Hematopoietic multipotent progenitor cell treated with erythropoietin and hydrocortisone succinate and interleukin-3 and kit ligand, for 8 days (in vitro differentiated cells): ENCODE measurements around the gene SMOC2.

Experiments used
- DNase-seq: peaks from one replicate; pipeline ENCODE4 v3.0.0-alpha.2; 2015

The SMOC2 gene

DNA sequence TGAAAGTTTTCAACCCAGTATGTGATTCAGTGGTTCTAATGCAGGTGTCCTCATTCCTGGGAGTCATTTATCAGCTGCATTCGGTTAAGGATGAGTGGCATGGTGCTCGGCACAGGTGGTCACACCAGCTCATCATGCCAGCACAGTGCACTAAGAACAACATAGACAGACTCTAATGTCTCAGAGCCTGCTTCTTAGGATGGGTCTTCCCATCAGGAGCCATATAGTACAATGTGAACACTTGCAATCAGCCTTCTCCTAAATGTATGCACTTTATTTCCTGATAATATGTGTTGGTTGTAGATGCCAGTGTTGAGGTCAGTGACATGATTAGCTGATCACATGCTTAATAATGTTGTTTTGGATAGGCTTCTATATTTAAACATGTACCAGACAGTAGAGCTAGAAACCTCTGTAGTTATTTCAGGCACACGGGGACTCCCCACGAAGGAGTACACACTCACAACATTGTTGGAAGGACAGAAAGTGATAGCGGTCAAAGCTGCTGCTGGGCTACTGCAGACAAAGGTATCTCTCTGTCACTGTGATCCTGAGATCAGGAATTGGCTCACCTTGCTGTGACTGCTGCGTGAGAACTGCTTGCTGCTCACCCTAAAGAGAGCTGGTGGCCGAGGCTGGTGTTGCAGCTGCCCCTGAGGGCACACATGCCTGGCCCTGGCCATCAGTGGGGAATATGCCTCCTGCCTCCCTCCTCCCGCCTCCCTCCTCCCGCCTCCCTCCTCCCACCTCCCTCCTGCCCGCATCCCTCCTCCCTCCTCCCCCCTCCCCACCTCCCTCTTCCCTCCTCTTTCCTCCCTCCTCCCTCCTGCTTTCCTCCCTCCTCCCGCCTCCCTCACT is 195.4 kb downstream of the SMOC2 start:
- DNase-seq: no peak

DNA sequence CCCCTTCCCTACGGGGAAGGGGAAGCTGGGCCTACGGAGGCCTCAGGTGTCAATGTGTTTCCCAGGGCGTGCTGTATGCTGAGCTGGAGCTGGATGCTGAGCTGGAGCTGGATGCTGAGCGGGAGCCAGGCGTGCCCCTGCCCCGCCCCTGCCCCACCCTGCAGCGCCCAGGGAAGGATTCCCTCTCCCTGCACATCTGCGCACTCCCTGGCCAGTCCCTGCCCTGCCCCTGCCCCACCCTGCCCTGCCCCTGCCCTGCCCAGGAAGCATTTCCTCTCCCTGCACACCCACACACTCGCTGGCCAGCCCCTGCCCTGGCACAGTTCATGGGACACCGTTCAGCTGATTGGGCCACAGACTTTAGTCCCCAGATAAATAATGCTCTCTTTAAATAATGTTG is 196.8 kb downstream of the SMOC2 start:
- DNase-seq: no peak

DNA sequence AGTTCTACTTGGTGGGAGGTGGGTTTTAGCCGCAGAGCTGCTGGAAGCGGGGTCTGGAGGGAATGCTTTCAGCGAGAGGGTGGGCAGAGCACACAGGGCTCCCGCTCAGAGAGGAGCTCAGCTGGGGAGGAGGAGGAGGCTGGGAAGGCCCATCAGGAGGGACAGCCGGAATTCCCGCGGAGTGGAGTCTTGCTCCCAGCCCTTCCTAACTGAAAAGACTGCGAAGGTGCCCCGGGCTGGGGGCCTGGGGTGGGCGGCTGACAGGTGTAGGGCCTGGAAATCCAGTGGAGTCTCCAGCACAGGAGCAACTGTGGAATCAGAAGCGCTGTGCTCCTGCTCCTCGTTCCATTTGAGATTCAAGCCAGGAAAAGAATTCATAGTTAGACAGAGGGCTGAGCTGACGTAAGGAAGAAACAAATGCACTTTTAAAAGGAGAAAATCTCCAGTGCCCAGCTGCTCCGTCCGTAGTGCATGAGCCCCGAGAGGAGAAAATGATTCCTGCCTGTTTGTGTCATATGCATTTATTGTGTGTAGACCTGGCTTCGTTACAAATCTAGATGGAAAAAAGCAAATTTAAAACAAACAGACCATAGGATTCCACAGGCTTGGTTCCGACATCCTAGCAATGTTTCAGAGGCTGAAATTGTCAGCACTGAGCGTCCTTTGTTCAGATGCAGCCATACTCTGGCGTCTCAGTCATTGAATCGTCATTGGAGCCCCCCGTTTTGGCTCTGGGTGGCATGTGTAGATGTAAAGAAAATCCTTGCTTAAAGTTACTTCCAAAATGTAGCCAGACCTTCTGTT is 197.7 kb downstream of the SMOC2 start:
- DNase-seq: no peak

DNA sequence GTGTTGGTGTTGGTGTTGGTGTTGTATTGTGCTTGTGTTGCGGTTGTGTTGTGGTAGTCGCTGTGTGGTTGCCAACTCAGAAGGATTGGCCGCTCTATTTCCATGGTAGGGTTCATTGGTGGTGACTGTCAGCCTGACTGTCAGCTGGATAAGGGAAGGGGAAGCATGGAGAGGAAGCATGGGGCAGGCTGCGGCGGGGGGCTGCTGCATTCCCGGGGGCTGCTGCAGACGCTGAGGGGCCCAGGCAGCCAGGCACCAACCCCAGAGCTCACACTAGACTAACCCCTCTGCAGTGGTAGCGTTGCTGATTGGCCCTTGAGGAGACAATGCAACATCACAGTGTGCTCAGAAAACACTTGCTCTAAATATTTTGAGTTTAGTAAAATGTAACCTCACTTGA is 199.2 kb downstream of the SMOC2 start:
- no peak for DNase-seq

DNA sequence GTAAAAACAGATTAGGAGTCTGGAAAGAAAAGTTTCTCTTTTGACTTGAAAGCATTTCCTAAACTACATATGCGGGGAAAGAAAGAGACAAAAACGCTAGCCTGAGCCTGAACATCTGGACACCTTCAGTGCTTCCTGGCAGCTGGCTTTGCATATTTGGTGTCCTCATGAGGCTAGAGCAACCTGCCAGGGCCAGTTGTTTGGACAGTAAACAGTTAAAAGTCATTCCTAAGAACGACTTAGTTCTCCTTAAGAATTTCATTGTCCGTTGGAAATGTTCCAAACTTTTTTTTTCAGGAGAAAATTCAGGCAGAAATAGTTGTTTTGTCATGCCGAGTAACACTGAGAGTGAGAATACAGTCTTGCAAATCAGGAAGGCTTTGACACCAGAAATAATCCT is 199.8 kb downstream of the SMOC2 start:
- DNase-seq: no peak

DNA sequence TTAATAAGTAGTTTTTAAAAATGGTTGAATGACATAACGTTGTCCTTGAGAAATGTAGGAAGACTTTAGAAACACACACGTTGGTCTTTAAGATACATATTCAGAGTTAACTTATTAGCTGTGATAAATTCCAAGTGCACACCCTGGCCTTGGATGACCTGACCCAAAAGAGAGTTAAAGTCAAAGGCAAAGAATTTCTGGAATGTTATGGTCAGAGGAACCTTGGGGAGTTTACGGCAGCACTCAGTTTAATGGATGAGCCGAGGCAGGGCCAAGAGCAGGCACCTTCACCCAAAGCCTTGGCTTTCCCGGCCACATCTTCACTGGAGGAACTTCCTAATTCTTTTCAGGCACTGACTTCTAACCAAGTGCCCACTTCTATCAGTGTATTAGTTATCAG is 200.5 kb downstream of the SMOC2 start:
- DNase-seq: no peak

DNA sequence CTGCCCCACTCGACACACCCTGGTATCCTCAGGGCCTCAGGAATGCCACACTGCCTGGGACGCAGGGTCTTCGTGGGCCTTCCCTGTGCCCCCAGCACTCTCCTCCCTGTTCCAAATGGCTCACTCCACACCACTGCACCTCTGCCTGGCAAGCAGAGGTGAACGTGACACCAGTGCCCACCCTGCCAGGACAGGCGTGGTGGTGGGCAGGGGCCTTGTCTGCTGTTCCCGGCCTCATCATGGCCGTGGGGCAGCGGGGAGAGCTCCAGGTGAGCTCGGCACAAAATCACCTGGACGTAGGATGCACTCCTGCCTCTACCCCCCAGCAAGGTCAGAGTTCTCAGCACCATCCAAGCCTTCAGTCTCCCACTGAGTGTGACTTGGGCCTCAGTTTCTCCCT is 202.4 kb downstream of the SMOC2 start:
- no peak for DNase-seq

DNA sequence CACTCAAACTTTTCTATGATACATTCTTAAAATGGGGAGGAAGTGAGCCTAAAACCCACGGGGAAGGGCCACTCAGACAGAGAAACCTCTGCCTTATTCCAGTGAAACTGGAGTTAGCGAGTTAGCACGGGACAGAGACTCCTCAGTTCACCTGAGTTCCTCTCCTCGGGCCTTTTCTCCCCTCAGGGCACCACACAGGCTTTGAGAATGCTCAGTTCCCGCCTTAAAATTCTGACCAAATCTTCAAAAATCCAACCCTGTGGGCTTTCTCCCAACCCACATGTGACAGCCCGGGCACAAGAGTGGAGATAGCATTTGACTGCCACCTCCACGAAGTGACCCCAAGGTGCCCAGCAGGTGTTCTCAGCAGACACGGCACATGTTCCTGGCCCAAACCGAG is 204.3 kb downstream of the SMOC2 start:
- DNase-seq: no peak

DNA sequence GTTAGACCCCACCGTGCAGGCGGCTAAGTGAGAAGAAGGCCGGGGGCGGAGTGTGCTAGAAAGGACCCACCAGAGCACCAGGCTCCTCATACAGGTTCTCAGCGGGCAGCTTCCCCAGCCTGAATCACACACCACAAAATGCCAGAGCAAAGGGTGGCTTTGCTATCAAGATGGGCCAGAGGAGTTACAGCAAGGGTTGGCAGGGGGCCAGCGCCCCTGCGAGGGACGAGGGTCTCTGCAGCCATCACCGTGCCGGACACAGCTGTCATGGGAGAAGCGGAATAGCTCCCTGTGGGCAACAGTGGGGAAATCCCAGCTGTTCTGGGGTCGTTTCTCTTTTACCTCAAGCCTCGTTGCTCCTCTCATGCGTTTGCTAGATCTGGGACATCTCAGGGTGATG is 206.3 kb downstream of the SMOC2 start:
- no peak for DNase-seq

DNA sequence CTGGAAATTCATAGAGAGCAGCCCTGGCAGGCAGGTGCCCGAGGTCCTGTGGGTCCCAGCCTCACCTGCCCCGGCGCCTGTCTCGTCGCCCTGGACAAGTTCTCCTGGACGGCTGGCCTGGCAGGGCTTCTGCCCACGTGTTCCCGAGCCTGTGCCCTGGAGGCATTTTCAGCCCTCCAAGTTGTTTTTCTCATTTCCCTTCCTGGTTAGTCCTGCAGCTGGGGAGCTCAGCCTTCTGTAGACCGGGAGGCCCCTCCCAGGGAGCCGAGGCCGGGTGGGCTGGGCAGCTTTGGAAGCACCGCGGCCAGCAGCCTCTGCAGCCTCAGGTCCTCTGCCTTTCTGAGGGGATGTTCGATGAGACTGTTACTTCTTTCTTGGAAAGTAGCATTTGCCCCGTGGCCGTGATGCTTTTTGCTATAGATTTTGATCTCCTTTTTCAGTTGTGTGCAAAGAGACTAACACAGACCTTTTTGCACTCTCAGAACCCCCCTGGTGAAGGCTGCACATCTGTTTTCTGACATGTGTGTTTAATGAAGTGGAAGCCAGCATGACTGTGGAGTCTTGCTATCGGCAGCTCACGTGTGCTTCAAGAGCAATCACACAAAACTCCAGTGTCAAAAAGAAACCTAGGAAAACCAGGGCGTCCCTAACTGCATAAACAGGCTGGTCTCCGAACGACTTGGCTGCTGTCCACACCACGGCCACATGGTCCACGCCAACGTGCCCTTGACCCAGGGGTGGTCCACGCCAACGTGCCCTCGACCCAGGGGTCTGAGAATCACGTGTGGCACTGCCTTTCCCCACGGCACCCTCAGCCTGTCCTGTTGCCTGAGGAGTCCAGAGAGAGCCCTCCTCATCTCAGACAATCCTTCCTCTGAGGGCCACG is 207.5 kb downstream of the SMOC2 start:
- no peak for DNase-seq

DNA sequence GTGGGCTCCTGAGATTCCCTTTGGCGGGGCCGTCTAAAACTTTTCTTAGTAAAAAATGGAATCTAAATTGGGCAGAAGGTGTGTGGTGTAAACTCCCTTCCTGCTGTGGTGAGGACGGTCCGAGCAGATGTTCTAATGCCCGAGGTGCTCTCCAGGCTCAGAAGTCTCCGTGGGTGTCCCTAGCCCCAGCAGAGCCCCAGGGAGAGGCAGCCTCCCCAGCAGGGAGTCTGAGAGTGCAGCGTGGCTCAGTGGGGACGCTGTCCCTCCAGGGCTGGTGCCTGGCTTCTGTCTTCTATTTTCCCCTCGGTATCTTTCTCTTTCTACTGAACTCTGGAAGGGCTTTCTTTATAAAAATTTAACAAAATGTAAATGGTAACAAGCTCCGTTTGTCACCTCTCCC is 208.2 kb downstream of the SMOC2 start:
- no peak for DNase-seq

DNA sequence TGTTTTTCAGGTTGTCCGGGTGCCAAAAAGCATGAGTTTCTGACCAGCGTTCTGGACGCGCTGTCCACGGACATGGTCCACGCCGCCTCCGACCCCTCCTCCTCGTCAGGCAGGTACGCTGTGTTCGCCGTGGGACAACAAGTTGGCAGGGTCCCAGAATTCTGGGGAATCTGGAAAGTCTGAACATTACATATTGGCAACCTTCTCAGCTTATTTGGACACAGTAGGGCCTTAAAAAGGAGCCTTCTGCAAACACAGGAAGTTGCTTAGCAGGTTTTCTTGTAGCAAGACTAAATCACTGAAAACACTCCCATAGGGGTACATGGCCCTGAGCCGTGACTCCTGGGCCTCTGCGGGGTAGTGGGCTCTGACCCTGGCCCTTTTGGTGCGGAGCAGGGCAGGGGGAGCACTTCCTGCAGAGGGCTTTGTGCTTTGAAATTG is 209.7 kb downstream of the SMOC2 start:
- no peak for DNase-seq

DNA sequence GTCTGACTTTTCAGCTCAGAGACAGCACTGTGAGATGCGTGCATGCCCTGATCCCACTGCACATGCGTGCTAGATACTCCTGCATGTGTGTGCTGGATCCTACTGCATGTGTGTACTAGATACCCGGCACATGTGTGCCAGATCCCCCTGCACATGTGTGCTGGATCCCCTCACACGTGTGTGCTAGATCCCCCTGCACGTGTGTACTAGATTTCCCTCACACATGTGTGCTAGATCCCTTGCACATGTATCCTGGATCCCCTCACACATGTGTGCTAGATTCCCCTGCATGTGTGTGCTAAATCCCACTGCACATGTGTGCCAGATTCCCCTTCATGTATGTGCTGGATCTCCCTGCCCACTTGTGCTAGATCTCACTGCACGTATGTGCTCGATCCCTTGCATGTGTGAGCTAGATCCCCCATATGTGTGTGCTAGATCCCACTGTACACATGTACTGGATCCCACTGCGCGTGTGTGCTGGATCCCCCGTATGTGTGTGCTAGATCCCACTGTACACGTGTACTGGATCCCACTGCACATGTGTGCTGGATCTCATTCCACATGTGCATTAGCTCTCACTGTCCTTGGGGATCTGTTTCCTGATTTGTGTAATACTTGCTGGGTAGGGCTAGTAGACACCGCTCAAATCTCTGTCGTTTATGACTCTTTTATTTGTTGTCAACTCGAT is 214.6 kb downstream of the SMOC2 start:
- no peak for DNase-seq

DNA sequence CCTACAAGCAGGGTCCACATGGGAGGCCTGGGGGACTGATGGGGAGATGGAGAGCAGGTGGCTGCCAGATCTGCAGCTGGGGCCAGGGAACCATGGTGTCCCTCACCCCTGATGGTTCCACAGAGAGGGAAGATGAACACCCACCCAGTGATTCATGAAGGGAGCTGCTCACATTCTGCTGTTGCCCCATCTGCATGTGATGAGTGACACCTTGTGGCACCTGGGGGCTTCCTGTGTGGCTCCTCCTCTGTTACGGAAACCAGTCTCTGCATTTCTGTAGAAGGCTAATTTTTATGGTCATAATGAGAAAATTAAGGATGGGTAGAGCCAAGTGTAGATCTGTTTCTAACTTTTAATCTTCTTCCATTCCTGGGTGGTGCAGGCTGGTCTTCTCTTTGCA is 217.1 kb downstream of the SMOC2 start:
- no peak for DNase-seq

DNA sequence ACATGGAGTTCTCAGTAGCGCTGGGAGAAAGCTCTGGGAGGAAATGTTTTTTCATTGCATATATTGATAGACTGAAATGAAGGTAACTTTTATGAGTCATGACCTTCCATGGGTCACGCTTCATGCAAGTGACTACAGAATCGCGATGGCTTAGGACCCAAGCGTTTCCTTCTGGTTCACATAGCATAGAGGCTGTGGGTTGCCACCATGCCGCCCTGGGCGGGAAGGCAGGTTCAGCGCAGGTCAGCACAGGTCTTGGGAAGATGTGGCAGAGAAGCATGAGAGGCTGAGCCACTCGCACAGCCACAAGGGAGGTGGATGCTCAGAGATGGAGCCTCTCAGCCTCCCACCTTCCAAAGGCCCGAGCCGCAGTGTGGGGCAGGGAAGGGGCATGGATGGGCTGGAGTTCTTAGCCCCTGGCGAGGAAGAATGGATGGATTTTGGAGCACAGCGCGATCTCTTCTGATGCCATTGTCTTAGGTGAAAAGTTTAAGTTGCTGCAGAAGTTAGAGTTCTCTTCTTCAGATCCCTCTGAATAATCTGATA is 219.5 kb downstream of the SMOC2 start:
- no peak for DNase-seq

DNA sequence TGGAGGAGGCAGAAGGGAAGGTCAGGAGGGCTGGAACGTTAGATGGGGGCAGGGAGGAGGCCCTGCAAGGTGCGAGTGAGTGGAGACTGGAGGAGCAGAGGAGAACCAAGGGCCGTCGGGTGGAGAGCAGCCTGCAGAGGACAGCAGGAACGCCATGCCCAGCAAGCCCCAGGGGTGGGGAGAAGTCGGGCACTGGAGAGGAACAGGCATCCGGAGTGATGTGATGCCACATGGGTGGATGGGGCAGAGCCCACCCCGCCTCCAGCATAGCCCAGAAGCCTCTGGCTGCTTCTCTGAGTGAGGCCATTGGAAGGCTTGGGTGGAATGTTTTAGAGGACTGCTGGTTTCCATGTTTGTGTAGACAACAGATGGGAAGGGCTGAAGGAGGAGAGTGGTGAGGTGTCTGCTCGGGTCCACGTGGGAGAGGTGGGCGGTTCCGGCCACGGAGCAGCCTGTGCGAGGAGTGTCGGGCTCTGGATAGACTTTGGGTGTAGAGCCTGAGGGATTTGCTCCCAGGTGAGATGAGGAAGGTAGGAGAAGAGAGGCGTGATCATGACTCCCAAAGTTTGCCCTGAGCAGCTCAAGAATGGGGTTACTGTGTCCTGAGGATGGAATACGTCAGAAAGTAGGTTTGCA is 221.4 kb downstream of the SMOC2 start:
- no peak for DNase-seq

DNA sequence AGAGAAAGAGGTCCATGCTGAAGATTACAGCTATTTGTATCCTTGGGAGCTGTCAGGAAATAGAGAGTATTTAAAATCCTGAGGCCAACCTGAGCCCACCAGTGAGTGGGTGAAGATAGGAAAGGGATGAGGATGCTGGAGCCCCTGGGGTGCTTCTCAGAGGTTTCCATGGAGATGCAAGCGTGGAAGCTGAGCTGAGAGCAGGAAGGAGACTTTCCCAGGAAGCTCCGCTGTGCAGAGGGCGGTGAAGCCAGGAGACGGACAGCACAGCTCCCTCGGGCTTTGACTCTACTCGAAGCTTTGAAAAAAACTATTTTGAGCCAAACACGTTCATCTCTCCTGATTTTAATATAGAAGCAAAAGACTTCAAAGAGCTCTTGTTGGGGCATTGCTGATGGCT is 222.1 kb downstream of the SMOC2 start:
- DNase-seq: no peak

DNA sequence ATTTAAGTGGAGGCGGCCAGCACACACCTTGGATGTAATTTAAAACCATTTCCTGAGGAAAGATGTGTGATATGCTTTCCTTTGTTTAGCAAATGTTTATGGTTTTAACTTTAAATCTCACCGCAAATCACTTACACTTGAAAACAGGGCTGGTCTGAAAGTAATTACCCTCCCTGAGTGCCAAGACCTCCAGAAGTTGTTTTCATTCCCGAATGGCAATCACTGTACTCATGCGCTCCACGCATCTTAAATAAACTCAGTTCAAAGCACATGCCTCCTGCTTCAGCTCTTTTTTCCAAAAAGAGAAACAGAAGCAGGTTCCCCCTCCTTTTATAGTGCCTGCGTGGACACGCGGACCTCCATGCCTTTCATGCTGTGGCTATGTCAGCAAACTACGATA is 224.0 kb downstream of the SMOC2 start:
- no peak for DNase-seq

DNA sequence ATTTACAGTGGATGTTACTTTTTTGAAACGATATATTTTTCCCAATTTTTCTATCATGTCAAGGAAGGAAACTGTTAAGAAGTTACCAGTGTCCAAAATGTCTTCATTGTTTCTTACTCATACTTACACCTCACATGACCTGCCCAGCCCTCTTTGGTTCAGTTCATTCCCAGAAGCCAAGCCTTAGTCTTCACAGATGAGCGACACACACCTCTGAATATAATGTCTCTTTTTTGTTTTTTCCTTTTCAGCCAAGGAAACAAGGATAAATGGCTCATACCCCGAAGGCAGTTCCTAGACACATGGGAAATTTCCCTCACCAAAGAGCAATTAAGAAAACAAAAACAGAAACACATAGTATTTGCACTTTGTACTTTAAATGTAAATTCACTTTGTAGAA is 225.2 kb downstream of the SMOC2 start:
- DNase-seq: no peak

DNA sequence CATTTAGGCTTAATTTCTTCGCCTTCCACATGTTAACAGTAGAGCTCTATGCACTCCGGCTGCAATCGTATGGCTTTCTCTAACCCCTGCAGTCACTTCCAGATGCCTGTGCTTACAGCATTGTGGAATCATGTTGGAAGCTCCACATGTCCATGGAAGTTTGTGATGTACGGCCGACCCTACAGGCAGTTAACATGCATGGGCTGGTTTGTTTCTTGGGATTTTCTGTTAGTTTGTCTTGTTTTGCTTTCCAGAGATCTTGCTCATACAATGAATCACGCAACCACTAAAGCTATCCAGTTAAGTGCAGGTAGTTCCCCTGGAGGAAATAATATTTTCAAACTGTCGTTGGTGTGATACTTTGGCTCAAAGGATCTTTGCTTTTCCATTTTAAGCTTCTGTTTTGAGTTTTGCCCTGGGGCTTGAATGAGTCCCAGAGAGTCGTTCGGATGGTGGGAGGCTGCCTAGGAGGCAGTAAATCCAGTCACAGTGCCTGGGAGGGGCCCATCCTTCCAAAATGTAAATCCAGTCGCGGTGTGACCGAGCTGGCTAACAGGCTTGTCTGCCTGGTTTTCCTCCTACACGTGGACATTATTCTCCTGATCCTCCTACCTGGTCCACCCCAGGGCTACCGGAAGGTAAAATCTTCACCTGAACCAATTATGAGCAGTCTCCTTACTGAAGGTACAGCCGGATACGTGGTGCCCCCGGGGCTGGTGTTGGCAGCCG is 225.9 kb downstream of the SMOC2 start:
- DNase-seq: no peak

DNA sequence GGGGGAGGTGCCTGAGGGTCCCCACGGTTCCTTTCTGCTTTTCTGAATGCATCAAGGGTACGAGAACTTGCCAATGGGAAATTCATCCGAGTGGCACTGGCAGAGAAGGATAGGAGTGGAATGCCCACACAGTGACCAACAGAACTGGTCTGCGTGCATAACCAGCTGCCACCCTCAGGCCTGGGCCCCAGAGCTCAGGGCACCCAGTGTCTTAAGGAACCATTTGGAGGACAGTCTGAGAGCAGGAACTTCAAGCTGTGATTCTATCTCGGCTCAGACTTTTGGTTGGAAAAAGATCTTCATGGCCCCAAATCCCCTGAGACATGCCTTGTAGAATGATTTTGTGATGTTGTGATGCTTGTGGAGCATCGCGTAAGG is 226.4 kb downstream of the SMOC2 start:
- DNase-seq: no peak
